Hepatocyte (in vitro differentiated cells): Measurements from ENCODE around the gene ERICH6. TPM values are rescaled to one million over a fixed set of nuclear protein-coding genes. Genes with fewer than 3 reads are reported as not detected.

Experiments used
- DNase-seq: peaks from one replicate; pipeline ENCODE4 v3.0.0-alpha.2; 2016; ENCODE audit warnings: low spot score
- H2AFZ ChIP-seq: fragments of 200-600 bp; sonication (generic); 2 replicates; pipeline ENCODE4 v1.6.0; 2016; ENCODE audit warnings: antibody characterized with exemption, mild to moderate bottlenecking
- H3K27ac ChIP-seq: fragments of 200-600 bp; sonication (generic); 2 replicates; pipeline ENCODE4 v1.5.1; 2016; ENCODE audit warnings: mild to moderate bottlenecking
- H3K27me3 ChIP-seq: fragments of 200-600 bp; sonication (generic); 2 replicates; pipeline ENCODE4 v1.6.1; 2016
- H3K36me3 ChIP-seq: fragments of 200-600 bp; sonication (generic); replicated peaks from 2 replicates; pipeline ENCODE4 v1.5.1; 2016; ENCODE audit warnings: low read depth; ENCODE audit not compliant: insufficient read depth
- H3K4me1 ChIP-seq: fragments of 200-600 bp; sonication (generic); 2 replicates; pipeline ENCODE4 v1.5.1; 2016; ENCODE audit warnings: mild to moderate bottlenecking, moderate library complexity; ENCODE audit not compliant: insufficient read depth
- H3K4me2 ChIP-seq: fragments of 200-600 bp; sonication (generic); 2 replicates; pipeline ENCODE4 v1.6.0; 2016
- H3K4me3 ChIP-seq: fragments of 200-600 bp; sonication (generic); 2 replicates; pipeline ENCODE4 v1.5.1; 2016; ENCODE audit warnings: mild to moderate bottlenecking
- H3K79me2 ChIP-seq: fragments of 200-600 bp; sonication (generic); 2 replicates; pipeline ENCODE4 v1.6.0; 2017; ENCODE audit warnings: mild to moderate bottlenecking
- H3K9me2 ChIP-seq: fragments of 200-600 bp; sonication (generic); replicated peaks from 2 replicates; pipeline ENCODE4 v1.6.0; 2017; ENCODE audit warnings: mild to moderate bottlenecking; ENCODE audit not compliant: insufficient read depth
- H3K9me3 ChIP-seq: fragments of 200-600 bp; sonication (generic); 2 replicates; pipeline ENCODE4 v1.5.1; 2016; ENCODE audit warnings: low read depth, mild to moderate bottlenecking
- H4K20me1 ChIP-seq: fragments of 200-600 bp; sonication (generic); 2 replicates; pipeline ENCODE4 v1.6.0; 2016; ENCODE audit warnings: mild to moderate bottlenecking; ENCODE audit not compliant: insufficient read depth, poor library complexity, severe bottlenecking
- EZH2 ChIP-seq: fragments of 200-600 bp; sonication (generic); IDR thresholded peaks from 2 replicates; pipeline ENCODE4 v1.6.1; 2016; ENCODE audit warnings: antibody characterized with exemption, mild to moderate bottlenecking, borderline replicate concordance
- EZH2phosphoT487 ChIP-seq: fragments of 200-600 bp; sonication (generic); IDR thresholded peaks from one replicate; pipeline ENCODE4 v1.6.1; 2018; ENCODE audit warnings: antibody characterized with exemption, mild to moderate bottlenecking, low read depth, moderate library complexity; ENCODE audit not compliant: unreplicated experiment, severe bottlenecking
- WGBS: methylation state at CpG from one replicate; pipeline ENCODE4 v1.1.6; 2016; ENCODE audit warnings: low lambda C conversion rate; ENCODE audit errors: missing lambda C conversion rate; 5-methylcytosine and 5-hydroxymethylcytosine counted together
- polyA plus RNA-seq: library from polyadenylated mRNA; unstranded; fragments of >200 nt; fragmentation: Nextera tagmentation; extraction: Ambion mirVana; gene quantifications from 2 replicates; pipeline ENCODE4 v1.2.1, GENCODE V29; 2016
- total RNA-seq: library from RNA; depleted of rRNA; stranded (reverse); fragments of >200 nt; gene quantifications from 2 replicates; pipeline ENCODE4 v1.2.3, GENCODE V29; 2014
- TF ChIP-seq, protein P1 (sequence below): fragments of 200-600 bp; sonication (generic); IDR thresholded peaks from 2 replicates; pipeline ENCODE4 v1.5.1; 2016; ENCODE audit warnings: antibody characterized with exemption, mild to moderate bottlenecking; ENCODE audit not compliant: poor library complexity

The ERICH6 gene
- total and polyA plus RNA-seq, 2 experiments from 2014 or later: not detected

DNA sequence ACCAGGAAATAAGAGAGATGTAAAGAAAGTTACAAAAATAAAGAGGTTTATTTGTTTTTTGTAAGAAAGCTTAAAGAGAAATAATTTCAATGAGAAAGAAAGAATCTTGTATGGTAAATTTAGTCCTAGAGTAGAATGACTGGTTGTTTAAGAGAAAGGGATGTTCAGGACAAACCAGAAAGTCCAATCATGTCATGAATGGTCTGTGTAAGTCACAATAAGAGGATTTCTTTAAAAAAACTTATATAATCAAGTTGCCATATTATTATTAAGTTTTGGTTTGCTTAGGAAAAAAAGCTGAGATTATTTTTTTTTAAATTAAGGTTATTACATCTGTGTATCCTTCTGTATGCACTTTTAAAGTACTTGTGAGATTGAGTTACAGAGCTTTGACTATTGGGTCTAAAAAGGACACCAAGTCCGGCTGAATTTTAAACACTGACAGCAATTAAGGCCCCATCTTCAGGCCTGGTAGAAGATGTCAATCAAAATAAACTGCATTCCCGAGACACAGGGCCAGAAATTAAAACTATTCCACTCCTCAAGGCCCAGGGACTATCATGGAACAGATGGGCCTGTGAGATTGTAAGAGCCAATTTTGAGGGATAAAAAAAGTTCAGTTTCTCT is 12.2 kb downstream of the ERICH6 start:
- TF ChIP-seq, protein P1, sequence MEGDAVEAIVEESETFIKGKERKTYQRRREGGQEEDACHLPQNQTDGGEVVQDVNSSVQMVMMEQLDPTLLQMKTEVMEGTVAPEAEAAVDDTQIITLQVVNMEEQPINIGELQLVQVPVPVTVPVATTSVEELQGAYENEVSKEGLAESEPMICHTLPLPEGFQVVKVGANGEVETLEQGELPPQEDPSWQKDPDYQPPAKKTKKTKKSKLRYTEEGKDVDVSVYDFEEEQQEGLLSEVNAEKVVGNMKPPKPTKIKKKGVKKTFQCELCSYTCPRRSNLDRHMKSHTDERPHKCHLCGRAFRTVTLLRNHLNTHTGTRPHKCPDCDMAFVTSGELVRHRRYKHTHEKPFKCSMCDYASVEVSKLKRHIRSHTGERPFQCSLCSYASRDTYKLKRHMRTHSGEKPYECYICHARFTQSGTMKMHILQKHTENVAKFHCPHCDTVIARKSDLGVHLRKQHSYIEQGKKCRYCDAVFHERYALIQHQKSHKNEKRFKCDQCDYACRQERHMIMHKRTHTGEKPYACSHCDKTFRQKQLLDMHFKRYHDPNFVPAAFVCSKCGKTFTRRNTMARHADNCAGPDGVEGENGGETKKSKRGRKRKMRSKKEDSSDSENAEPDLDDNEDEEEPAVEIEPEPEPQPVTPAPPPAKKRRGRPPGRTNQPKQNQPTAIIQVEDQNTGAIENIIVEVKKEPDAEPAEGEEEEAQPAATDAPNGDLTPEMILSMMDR: no peak
- H3K27ac ChIP-seq: no peak overlapping the region
- no peak for DNase-seq
- H3K9me3 ChIP-seq: no peaks in the 10 kb centered on the region
- WGBS: 76% methylated on average over 2 of the region's 2 CpGs
- H3K79me2 ChIP-seq: no peaks in the 10 kb centered on the region
- no peak overlapping the region for H3K4me3 ChIP-seq
- no peak overlapping the region for H3K4me2 ChIP-seq
- H4K20me1 ChIP-seq: no peaks in the 10 kb centered on the region
- H3K4me1 ChIP-seq: no peaks in the 10 kb centered on the region
- no peaks in the 10 kb centered on the region for H3K9me2 ChIP-seq
- no peak overlapping the region for H2AFZ ChIP-seq
- H3K36me3 ChIP-seq: no peaks in the 10 kb centered on the region
- H3K27me3 ChIP-seq: no peaks in the 10 kb centered on the region

GRCh38 chr3:150687613-150688012 is 16.1 kb downstream of the ERICH6 start:
- Histone ChIP-seq H3K27ac (no peak overlapping the region), H3K9me3 (no peaks in the 10 kb centered on the region), H3K4me3 (no peak overlapping the region), H2AFZ (no peak overlapping the region), H4K20me1 (no peaks in the 10 kb centered on the region), H3K36me3 (no peaks in the 10 kb centered on the region), H3K27me3 (no peaks in the 10 kb centered on the region), H3K79me2 (no peaks in the 10 kb centered on the region), H3K9me2 (no peaks in the 10 kb centered on the region), H3K4me2 (no peak overlapping the region), H3K4me1 (no peaks in the 10 kb centered on the region)
- DNase-seq: no peak
- TF ChIP-seq EZH2 (no peak), EZH2phosphoT487 (no peak)
- TF ChIP-seq, protein P1: no peak

GRCh38 chr3:150682824-150683223 is 20.9 kb downstream of the ERICH6 start:
- no peak overlapping the region for H3K4me3 ChIP-seq
- no peaks in the 10 kb centered on the region for H4K20me1 ChIP-seq
- H2AFZ ChIP-seq: no peak overlapping the region
- no peaks in the 10 kb centered on the region for H3K36me3 ChIP-seq
- DNase-seq: no peak
- no peaks in the 10 kb centered on the region for H3K9me3 ChIP-seq
- no peaks in the 10 kb centered on the region for H3K4me1 ChIP-seq
- TF ChIP-seq, protein P1: no peak
- TF ChIP-seq EZH2phosphoT487 (no peak), EZH2 (no peak)
- no peaks in the 10 kb centered on the region for H3K9me2 ChIP-seq
- no peaks in the 10 kb centered on the region for H3K79me2 ChIP-seq
- H3K27me3 ChIP-seq: no peaks in the 10 kb centered on the region
- H3K4me2 ChIP-seq: no peak overlapping the region
- no peak overlapping the region for H3K27ac ChIP-seq

DNA sequence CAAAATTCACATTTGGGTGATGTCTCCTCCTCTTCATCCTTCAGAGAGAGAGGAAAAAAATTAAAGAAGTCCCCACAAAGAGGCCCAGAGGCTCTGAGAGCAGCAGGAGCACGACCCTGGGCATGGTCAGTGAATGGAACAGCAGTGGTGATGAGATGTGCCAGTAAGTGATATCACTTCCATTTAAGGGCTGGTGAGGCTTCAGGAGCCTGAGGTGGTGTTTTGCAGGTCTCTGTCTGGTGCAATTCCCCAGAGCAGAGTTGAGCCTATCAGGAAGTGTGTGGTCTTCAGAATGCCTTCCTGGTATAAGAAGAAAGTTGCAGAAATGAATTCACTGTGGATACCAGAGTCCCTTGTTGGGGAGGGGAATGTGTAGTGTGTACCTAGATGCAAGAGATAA is 21.4 kb downstream of the ERICH6 start:
- Histone ChIP-seq H3K9me2 (no peaks in the 10 kb centered on the region), H3K4me1 (no peaks in the 10 kb centered on the region), H3K4me3 (no peak overlapping the region), H3K27me3 (no peaks in the 10 kb centered on the region), H2AFZ (no peak overlapping the region), H3K4me2 (no peak overlapping the region), H3K79me2 (no peaks in the 10 kb centered on the region), H3K36me3 (no peaks in the 10 kb centered on the region), H3K9me3 (no peaks in the 10 kb centered on the region), H4K20me1 (no peaks in the 10 kb centered on the region), H3K27ac (no peak overlapping the region)
- no peak for DNase-seq
- WGBS: 88% methylated on average over 1 of the region's 1 CpG
- TF ChIP-seq, protein P1: no peak
- no peak for TF ChIP-seq EZH2phosphoT487
- TF ChIP-seq EZH2: no peak
